Ectodermal cell (in vitro differentiated cells): Measurements from ENCODE around the gene DYNLT1.
A peak's percentile ranks its signal among the peaks of the same experiment; 100 is the strongest.
"Not testable (repeated sequence)": the region's sequence is repeated elsewhere in the genome, so short reads cannot be mapped to it uniquely, and the experiment has no call there.

Experiments
- H3K27ac ChIP-seq: 2 replicates; pipeline ENCODE4 v1.7.0; 2013; ENCODE audit warnings: mild to moderate bottlenecking, low read depth, low read length; ENCODE audit not compliant: insufficient read depth, poor library complexity, severe bottlenecking
- H3K27me3 ChIP-seq: 2 replicates; pipeline ENCODE4 v1.7.0; 2013; ENCODE audit warnings: mild to moderate bottlenecking, low read length; ENCODE audit not compliant: insufficient read depth, control insufficient read depth, poor library complexity, severe bottlenecking
- H3K36me3 ChIP-seq: one replicate; pipeline ENCODE4 v1.7.0; 2013; ENCODE audit warnings: low read length; ENCODE audit not compliant: control insufficient read depth, insufficient read depth
- H3K4me1 ChIP-seq: one replicate; pipeline ENCODE4 v1.7.0; 2013; ENCODE audit warnings: low read length; ENCODE audit not compliant: control insufficient read depth, insufficient read depth
- H3K4me3 ChIP-seq: 2 replicates; pipeline ENCODE4 v1.7.0; 2013; ENCODE audit warnings: low read depth, low read length, control low read depth; ENCODE audit not compliant: insufficient read depth
- H3K9me3 ChIP-seq: 2 replicates; pipeline ENCODE4 v1.7.0; 2013; ENCODE audit warnings: mild to moderate bottlenecking, low read length, moderate library complexity; ENCODE audit not compliant: control insufficient read depth
- WGBS, 2 experiments: methylation state at CpG; one replicate each; pipeline ENCODE4 v1.1.7; 2013; ENCODE audit warnings: missing lambda C conversion rate in 2 of 2; 5-methylcytosine and 5-hydroxymethylcytosine counted together

DYNLT1 gene

DNA sequence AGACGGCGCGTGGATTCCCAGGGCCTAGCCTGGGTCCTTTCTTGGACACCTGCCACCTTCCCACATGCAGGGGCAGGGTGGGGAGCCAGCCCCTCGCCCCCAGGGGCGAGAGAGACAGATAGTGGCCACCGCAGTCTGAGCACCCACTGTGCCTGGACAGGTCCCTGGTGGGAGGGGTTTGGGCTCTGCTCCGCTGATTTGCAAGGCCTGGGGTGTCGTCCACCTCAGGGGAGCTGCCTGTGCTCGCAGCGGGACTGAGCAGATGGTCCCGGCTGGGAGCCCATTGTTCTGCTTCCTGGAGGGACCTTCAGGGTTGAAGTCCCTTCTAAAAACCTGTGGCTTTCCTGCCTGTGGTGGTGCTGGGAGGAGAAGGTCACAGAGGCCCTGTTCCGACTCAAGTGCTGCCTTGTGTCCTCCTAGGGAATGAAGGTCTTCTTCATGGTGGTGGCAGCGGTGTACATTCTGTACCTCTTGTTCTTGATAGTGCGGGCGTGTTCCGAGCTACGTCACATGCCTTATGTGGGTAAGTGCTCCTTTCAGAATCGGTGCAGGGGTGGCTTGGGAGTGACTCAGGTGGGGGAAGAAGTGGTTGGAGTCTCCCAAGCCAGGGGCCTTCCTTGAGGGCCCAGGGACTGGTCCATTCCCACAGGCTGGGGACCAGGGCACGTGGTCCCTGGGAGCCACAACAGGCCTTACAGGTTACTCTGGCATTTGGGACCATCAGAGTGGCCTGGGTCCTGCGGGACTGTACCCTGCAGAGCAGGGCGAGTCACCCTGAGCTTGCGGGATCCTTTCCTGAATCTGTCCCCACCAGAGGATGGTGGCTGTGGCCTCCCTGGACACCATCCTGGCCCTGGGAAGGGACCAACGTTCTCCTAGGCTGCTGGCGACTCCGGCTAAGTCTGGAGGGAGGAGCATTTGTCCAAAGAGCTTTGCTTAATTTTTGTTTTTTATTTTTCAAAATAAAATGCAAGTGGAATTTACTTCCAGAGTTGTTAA lies 19.6 kb downstream of the DYNLT1 start:
- no peaks in the 10 kb centered on the region for H3K9me3 ChIP-seq
- 94% methylated on average over 25 of the region's 25 CpGs for WGBS, 2 experiments
- no peak overlapping the region for H3K27ac ChIP-seq
- no peaks in the 10 kb centered on the region for H3K27me3 ChIP-seq
- no peaks in the 10 kb centered on the region for H3K4me1 ChIP-seq
- H3K36me3 ChIP-seq, result peaks cover 5% of the 10 kb centered on the region
- H3K4me3 ChIP-seq, result no peak overlapping the region

DNA sequence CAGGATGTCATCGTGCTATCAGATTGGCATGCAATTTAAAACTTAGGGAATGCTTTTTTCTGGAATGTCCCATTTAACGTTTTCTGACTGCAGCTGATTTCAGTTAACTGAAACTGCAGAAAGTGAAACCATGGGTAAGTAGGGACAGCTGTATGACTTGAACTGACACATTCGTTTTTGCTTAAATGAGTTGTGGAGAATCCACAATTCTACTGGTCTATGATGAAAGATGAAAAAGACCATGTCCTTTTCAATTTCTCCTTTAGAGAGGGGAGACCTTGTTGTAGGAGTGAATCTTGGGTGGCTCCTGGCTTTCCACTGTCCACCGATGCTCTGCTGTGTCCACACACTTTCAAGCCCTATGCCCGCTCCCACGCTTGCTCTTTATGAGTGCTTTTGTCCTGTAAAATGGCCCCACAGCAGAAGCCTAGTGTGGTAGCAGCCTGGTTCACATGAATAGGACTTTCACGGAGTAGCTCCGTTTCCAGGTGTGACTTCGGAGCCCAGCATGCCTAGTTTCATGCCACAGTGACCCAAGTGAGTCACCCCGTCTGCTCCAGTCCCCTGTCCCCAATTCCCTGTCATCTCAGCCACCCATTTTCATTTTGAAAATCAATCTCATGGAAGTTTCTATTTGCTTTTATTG lies 21.9 kb downstream of the DYNLT1 start:
- Histone ChIP-seq H3K36me3 (peaks cover 5% of the 10 kb centered on the region), H3K9me3 (no peaks in the 10 kb centered on the region), H3K27ac (no peak overlapping the region), H3K27me3 (no peaks in the 10 kb centered on the region), H3K4me3 (no peak overlapping the region), H3K4me1 (no peaks in the 10 kb centered on the region)
- 94 to 95% methylated on average over 10 of the region's 10 CpGs for WGBS, 2 experiments

DNA sequence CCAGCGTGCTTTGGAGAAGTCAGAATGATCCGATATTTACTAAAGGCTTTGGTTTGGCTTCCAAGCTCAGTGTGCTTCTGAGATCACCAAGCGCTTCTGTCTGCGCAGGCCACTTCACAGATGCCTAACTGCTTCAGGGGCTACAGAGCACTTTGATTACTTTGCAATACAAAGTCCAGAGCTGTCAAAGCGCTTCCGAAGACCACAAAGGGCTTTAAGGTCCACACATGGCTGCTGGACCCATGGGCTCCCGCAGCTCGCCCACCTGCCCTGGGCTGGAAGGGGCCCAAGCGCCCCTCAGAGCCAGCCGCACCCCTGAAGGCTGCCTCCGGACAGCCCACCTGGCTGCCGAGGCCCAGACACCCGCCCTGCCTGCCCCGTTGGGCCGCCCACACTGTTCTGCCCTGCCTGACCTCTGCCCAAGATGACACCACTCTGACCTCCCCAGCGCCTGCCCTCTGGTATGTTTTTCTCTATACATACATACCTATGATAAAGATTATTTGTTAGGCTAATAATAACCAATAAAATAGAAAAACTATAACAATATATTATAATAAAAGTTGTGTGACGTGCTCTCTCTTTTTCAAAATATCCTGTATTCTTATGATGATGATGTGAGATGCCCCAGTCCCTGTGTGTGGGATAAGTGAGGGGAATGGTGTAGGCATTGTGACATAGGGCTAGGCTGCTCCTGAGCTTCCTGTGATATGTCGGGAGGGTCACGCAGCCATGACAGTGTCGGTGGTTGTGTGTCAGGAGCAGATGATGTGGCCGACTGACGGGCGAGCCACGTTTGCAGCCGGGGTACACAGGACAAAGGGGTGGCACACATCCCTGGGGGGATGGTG lies 22.6 kb downstream of the DYNLT1 start:
- WGBS, 2 experiments, result 96 to 97% methylated on average over 24 of the region's 25 CpGs
- peaks cover 5% of the 10 kb centered on the region for H3K36me3 ChIP-seq
- H3K27ac ChIP-seq, result no peak overlapping the region
- no peaks in the 10 kb centered on the region for H3K4me1 ChIP-seq
- no peak overlapping the region for H3K4me3 ChIP-seq
- no peaks in the 10 kb centered on the region for H3K9me3 ChIP-seq
- H3K27me3 ChIP-seq, result no peaks in the 10 kb centered on the region

DNA sequence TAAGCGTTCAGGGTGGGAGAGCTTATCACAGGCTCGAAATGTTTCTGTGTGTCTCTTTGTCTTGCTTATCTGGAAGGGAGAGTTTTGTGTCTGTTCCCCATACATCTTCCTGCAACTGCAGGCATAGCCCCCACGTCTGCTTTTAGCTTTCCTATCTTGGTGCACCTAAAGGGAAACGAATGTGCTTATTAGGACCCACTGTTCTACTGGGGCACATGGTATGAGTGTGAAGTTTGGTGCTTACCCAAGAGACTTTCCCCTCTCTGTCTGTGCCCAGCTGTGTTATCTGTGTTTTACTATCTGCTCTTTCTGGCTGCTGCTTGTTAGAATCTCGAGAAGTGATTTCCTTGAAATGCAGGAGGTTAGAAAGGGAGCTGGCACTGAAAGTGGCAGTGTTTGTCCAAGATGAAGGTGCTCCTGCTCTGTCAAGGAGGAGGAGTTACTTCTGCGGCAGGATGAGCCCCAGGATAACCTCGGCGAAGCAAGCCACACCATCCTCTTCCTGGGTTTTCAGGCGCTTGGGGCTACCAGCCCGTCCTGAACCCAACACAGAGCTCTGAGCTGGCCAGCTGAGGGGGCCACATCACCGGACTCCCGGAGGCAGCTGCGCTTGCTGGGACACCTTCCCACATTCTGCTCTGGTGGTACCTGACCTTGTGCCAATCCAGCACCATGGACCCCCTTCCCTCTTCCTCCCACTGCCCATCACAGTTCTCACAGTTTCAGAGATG lies 23.4 kb downstream of the DYNLT1 start:
- Histone ChIP-seq H3K27ac (no peak overlapping the region), H3K9me3 (no peaks in the 10 kb centered on the region), H3K36me3 (peaks cover 5% of the 10 kb centered on the region), H3K4me1 (no peaks in the 10 kb centered on the region), H3K27me3 (no peaks in the 10 kb centered on the region), H3K4me3 (no peak overlapping the region)
- WGBS, 2 experiments, result 91 to 93% methylated on average over 13 of the region's 13 CpGs

DNA sequence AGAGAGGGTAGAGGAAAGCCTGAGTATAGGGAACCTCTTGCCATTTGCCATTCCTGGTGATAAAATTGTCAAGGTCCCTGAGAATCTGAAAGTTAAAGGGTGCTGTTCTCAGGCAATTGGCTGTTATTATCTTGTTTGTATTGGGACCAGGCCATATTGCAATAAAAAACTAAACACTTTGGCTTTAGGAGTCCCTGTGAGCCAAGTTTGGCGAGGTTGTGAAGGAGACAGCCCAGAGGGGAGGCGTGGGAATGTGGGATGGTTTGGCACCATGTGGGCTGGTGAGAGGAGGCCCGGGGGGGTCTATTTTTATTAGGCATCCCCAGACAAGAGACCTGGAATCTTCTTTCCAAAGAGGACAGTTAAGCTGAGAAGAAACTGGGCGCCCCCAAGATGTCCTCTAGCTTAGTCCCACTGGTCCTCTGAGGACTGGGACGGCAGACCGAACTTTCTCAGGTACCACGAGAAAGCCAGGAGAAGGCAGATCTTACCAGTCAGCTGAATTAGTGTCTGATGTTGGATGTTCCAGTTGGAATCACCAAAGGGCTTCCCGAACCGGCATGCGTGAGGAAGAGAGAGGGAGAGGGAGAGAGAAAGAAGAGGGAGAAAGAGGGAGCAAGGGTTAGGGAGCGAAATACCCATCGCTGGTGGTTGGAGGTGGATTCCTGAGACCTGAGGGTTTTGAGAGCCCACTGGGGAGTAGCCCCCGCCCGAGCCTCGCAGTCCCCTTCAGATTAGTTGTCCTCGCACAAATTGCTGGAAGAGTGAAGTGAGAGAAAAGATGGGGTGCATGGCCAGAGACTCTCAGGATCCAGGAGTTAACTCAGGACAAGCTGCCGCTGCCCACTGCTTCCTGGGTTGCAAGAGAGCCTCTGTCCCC lies 24.4 kb downstream of the DYNLT1 start:
- H3K36me3 ChIP-seq, result no peaks in the 10 kb centered on the region
- H3K27ac ChIP-seq, result no peak overlapping the region

DNA sequence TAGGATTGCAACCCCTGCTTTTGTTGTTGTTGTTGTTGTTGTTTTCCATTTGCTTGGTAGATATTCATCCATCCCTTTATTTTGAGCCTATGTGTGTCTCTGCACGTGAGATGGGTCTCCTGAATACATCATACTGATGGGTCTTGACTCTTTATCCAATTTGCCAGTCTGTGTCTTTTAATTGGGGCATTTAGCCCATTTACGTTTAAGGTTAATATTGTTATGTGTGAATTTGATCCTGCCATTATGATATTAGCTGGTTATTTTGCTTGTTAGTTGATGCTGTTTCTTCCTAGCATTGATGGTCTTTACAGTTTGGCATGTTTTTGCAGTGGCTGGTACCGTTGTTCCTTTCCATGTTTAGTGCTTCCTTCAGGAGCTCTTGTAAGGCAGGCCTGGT lies 26.3 kb downstream of the DYNLT1 start:
- not testable (repeated sequence) for H3K4me3 ChIP-seq, H3K27me3 ChIP-seq, H3K4me1 ChIP-seq, H3K9me3 ChIP-seq, H3K36me3 ChIP-seq, H3K27ac ChIP-seq
- 95 to 97% methylated on average over 3 of the region's 3 CpGs for WGBS, 2 experiments

More for the DNA sequence above, 24.4 kb downstream of the DYNLT1 start:
- Histone ChIP-seq H3K27me3 (no peaks in the 10 kb centered on the region), H3K9me3 (no peaks in the 10 kb centered on the region), H3K4me1 (no peaks in the 10 kb centered on the region), H3K4me3 (no peak overlapping the region)
- WGBS, 2 experiments, result 96% methylated on average over 17 of the region's 17 CpGs

DNA sequence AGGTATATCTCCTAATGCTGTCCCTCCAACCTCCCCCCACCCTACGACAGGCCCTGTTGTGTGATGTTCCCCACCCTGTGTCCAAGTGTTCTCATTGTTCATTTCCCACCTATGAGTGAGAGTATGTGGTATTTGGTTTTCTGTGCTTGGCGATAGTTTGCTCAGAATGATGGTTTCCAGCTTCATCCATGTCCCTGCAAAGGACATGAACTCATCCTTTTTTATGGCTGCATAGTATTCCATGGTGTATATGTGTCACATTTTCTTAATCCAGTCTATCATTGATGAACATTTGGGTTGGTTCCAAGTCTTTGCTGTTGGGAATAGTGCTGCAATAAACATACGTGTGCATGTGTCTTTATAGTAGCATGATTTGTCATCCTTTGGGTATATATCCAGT lies 29.9 kb downstream of the DYNLT1 start:
- not testable (repeated sequence) for H3K9me3 ChIP-seq, H3K4me3 ChIP-seq, H3K27me3 ChIP-seq, H3K36me3 ChIP-seq, H3K27ac ChIP-seq
- 95% methylated on average over 1 to 3 of the region's 3 CpGs for WGBS, 2 experiments
- peaks cover 14% of the 10 kb centered on the region for H3K4me1 ChIP-seq

DNA sequence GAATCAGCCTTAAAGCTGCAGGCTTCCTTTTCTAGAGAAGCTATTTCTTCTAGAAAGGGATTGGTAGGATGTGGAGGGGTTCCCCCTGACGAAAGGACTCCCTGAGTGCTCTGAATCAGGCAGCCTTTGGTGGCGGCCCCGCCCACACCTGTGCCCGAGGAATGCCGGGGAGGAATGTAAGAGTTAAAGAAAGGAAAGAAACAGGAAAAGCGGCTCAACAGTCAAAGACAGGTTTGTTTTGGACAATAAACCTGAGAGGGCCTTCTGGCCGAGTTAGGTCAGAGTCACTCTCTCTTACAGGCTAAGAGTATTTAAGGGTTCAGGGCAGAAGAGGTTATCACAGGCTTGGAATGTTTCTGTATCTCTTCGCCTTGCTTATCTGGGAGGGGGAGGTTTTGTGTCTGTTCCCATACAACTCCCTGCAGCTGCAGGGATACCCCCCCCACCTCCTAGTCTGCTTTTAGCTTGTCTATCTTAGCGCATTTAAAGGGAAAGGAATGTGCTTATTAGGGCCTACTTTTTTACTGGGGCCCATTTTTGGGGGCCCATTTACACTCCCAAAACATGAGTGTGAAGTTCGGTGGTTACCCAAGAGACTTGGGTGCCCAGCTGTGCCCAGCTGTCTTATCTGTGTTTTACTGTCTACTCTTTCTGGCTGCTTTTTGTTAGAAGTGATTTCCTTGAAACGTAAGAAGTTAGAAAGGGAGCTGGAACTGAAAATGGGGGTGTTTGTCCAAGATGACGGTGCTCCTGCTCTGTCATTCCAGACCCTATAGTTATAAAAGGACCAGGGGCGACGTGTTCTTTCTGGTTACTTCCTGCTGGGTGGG lies 32.8 kb downstream of the DYNLT1 start:
- Histone ChIP-seq H3K4me1 (peaks cover 14% of the 10 kb centered on the region), H3K9me3 (no peaks in the 10 kb centered on the region), H3K4me3 (no peak overlapping the region), H3K27ac (peak overlapping the region; percentile 81), H3K36me3 (peaks cover 8% of the 10 kb centered on the region), H3K27me3 (no peaks in the 10 kb centered on the region)
- 47 to 51% methylated on average over 13 to 14 of the region's 14 CpGs for WGBS, 2 experiments
